ENCODE measurements around the gene MRPL55.

Gene MRPL55

DNA sequence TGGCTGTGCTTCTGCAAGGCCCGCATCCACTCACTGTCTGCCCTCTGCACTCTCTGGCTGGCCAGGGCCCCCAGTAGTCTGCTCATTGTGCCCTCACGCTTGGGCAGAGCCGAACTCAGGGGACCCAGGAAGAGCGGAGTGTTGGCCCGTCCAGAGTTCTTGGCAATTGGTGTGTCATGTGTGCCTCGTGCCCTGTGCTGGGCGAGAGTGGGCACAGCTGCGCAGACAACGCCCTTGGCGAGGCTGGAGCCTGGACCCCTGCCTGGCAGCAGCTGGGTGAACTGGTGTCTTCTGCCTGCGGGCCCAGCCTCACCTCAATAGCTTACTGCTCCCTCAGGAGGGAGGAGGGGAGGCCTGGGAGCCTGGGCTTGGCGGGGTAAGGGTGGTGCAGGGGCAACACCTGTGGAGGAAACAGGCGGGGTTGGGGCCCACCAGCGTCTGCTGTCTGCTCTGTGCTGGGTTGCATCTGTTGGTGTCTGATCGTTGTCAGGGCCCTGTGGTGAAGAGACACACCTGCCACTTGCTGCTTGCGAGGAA is 33.1 kb upstream of the MRPL55 start:
- TF ChIP-seq TAF1 (IDR thresholded peaks at IDR 0.05; ENCODE audit: low read depth) (no peak), TCF12 (IDR thresholded peaks at IDR 0.05; ENCODE audit: low read depth) (no peak), CREB1 (IDR thresholded peaks at IDR 0.05; ENCODE audit: low read depth) (no peak), USF1 (IDR thresholded peaks at IDR 0.05) (no peak), NFIC (IDR thresholded peaks at IDR 0.05) (no peak), EGR1 (IDR thresholded peaks at IDR 0.05) (no peak), TEAD4 (IDR thresholded peaks at IDR 0.05) (no peak), EP300 (IDR thresholded peaks at IDR 0.05; ENCODE audit: borderline replicate concordance) (no peak), YY1 (IDR thresholded peaks at IDR 0.05; ENCODE audit: low read depth) (no peak), ZBTB7A (IDR thresholded peaks at IDR 0.05; ENCODE audit: low read depth) (no peak), CEBPB (IDR thresholded peaks at IDR 0.05) (no peak)
- TF ChIP-seq, protein P1, sequence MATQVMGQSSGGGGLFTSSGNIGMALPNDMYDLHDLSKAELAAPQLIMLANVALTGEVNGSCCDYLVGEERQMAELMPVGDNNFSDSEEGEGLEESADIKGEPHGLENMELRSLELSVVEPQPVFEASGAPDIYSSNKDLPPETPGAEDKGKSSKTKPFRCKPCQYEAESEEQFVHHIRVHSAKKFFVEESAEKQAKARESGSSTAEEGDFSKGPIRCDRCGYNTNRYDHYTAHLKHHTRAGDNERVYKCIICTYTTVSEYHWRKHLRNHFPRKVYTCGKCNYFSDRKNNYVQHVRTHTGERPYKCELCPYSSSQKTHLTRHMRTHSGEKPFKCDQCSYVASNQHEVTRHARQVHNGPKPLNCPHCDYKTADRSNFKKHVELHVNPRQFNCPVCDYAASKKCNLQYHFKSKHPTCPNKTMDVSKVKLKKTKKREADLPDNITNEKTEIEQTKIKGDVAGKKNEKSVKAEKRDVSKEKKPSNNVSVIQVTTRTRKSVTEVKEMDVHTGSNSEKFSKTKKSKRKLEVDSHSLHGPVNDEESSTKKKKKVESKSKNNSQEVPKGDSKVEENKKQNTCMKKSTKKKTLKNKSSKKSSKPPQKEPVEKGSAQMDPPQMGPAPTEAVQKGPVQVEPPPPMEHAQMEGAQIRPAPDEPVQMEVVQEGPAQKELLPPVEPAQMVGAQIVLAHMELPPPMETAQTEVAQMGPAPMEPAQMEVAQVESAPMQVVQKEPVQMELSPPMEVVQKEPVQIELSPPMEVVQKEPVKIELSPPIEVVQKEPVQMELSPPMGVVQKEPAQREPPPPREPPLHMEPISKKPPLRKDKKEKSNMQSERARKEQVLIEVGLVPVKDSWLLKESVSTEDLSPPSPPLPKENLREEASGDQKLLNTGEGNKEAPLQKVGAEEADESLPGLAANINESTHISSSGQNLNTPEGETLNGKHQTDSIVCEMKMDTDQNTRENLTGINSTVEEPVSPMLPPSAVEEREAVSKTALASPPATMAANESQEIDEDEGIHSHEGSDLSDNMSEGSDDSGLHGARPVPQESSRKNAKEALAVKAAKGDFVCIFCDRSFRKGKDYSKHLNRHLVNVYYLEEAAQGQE (IDR thresholded peaks at IDR 0.05; ENCODE audit: low read depth) = no peak

- TF ChIP-seq EGR1 (IDR thresholded peaks at IDR 0.05) (no peak), YY1 (IDR thresholded peaks at IDR 0.05; ENCODE audit: low read depth) (no peak), TEAD4 (IDR thresholded peaks at IDR 0.05) (no peak), NFIC (IDR thresholded peaks at IDR 0.05) (no peak), CREB1 (IDR thresholded peaks at IDR 0.05; ENCODE audit: low read depth) (no peak), TCF12 (IDR thresholded peaks at IDR 0.05; ENCODE audit: low read depth) (no peak), RAD21 (IDR thresholded peaks at IDR 0.05; ENCODE audit: low read depth) (no peak), EP300 (IDR thresholded peaks at IDR 0.05; ENCODE audit: borderline replicate concordance) (no peak), USF1 (IDR thresholded peaks at IDR 0.05) (no peak)
These were observed 32.3 kb upstream of the MRPL55 start for GRCh38 chr1:228141226-228142044.

DNA sequence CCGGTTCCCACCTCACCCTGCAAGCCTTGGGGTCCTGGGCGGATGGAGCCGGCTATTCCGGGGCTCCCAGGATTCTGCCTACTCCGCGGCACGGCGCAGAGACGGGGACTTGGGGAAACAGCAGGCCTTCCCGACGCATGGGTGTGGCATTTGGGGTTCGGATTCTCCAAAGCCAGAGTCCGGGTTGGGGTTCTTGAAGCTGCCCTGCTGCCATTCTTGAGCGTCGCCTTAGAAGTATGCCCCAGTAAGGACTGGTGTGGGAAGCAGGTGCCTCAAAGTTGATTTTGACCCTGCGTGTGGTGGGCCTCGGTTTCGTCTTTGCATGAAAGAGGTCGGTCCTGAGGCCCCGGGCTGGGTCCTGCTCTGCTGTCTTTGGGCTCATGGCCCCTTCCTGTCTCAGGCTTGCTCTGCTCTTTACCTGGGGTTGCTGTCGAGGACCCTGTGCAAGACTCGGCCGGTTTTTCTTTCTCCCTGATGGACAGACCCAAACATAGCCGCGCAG is 31.7 kb upstream of the MRPL55 start:
- TF ChIP-seq TCF12 (IDR thresholded peaks at IDR 0.05; ENCODE audit: low read depth) = no peak
- TF ChIP-seq, protein P1 (IDR thresholded peaks at IDR 0.05; ENCODE audit: low read depth) = no peak
- TF ChIP-seq TEAD4 (IDR thresholded peaks at IDR 0.05) = no peak
- TF ChIP-seq NFIC (IDR thresholded peaks at IDR 0.05) = no peak
- no peak for TF ChIP-seq EP300 (IDR thresholded peaks at IDR 0.05; ENCODE audit: borderline replicate concordance)
- TF ChIP-seq ZBTB7A (IDR thresholded peaks at IDR 0.05; ENCODE audit: low read depth) = no peak
- no peak for TF ChIP-seq CEBPB (IDR thresholded peaks at IDR 0.05)
- no peak for TF ChIP-seq RAD21 (IDR thresholded peaks at IDR 0.05; ENCODE audit: low read depth)
- no peak for TF ChIP-seq MAX (IDR thresholded peaks at IDR 0.05)
- no peak for TF ChIP-seq EGR1 (IDR thresholded peaks at IDR 0.05)
- TF ChIP-seq CREB1 (IDR thresholded peaks at IDR 0.05; ENCODE audit: low read depth) = no peak
- no peak for TF ChIP-seq USF1 (IDR thresholded peaks at IDR 0.05)
- TF ChIP-seq YY1 (IDR thresholded peaks at IDR 0.05; ENCODE audit: low read depth) = no peak
- no peak for TF ChIP-seq TAF1 (IDR thresholded peaks at IDR 0.05; ENCODE audit: low read depth)

DNA sequence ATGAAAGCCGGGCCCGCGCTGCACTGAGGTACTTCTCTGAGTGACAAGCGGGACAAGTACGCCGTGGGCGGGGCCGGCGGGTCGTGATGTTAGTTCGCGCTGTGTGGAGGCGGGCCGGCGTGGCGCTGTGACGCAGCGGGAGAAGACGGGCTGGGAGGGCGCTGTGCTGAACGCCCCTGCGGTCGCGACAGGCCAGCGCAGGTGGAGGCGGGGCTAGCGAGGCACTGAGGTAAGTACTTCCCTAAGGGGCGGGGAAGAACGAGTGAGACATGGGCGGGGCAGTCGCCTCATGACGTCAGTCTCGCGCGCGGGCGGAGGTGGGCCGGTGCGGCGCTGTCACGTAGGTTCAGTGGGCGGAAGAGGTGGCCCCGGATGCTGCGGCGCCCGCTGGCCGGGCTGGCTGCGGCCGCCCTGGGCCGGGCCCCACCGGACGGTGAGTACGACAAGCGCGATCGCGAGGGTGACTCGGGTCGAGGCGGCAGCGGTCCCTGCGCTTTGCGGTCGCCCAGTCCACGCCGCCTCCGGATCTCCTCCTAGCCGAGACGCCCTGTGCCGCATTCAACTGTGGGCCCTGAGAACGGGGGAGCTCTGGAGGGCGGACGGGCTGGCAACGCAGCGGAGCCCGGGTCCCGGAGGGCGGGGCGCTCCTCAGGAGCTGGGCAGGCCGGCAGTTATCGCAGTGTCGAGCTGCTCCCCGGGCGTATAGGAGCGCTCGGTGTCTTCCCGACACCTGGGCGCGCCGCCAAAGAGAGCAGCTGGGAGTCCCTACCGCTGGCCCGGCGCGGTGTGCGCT is 31.0 kb upstream of the MRPL55 start, which contains the start of gene GUK1:
GUK1 (plus strand) TSS at position 349 of the 793 bp plus-strand sequence; CDS start at position 373, 24 bp downstream.
- TF ChIP-seq RAD21 (IDR thresholded peaks at IDR 0.05; ENCODE audit: low read depth) (0 out of 2 replicates have a peak, but pooled peaks have one; percentile 3), CREB1 (IDR thresholded peaks at IDR 0.05; ENCODE audit: low read depth) (peak; percentile 91), TEAD4 (IDR thresholded peaks at IDR 0.05) (no peak), MAX (IDR thresholded peaks at IDR 0.05) (peak; percentile 52), EGR1 (IDR thresholded peaks at IDR 0.05) (peak; percentile 74)
